Tibial artery (tissue), 4 donors: ENCODE data around the gene TMEM178A.
A peak's percentile ranks its signal among the peaks of the same experiment; 100 is the strongest.

Experiments
- DNase-seq, 2 donors: peaks; one replicate each; pipeline ENCODE4 v3.0.0-alpha.2; 2019
- H3K27ac ChIP-seq, 2 donors: fragments of 200-600 bp; sonication (generic) in 1 of 2; 1 replicate in 1 of 2; 2 replicates in 1 of 2; pipeline ENCODE4 v1.5.1; 2018 to 2019; ENCODE audit warnings: mild to moderate bottlenecking in 1 of 2
- H3K27me3 ChIP-seq, 2 donors: fragments of 200-600 bp; sonication (generic) in 1 of 2; one replicate each; pipeline versions ENCODE4 v1.5.1 to v1.6.0; 2016 to 2019
- H3K36me3 ChIP-seq, 3 donors: fragments of 200-600 bp; sonication (generic) in 2 of 3; one replicate each; pipeline ENCODE4 v1.5.1; 2016 to 2019; ENCODE audit warnings: mild to moderate bottlenecking in 2 of 3
- H3K4me1 ChIP-seq, 4 donors: fragments of 200-600 bp; sonication (generic) in 2 of 4; 1 replicate in 3 of 4; 2 replicates in 1 of 4; pipeline ENCODE4 v1.5.1; 2016 to 2019
- H3K4me3 ChIP-seq, 2 donors: fragments of 200-600 bp; sonication (generic) in 1 of 2; 1 replicate in 1 of 2; 2 replicates in 1 of 2; pipeline ENCODE4 v1.5.1; 2018 to 2019; ENCODE audit warnings: mild to moderate bottlenecking in 2 of 2
- H3K9me3 ChIP-seq, 3 donors: fragments of 200-600 bp; sonication (generic) in 1 of 3; one replicate each; pipeline ENCODE4 v1.5.1; 2016 to 2019
- CTCF ChIP-seq, 2 experiments: fragments of 200-600 bp in 1 of 2; fragments of 450-650 bp in 1 of 2; IDR thresholded peaks; one replicate each; pipeline ENCODE4 v1.5.1; 2017 to 2019; ENCODE audit warnings: antibody characterized with exemption in 2 of 2, mild to moderate bottlenecking in 1 of 2, moderate library complexity in 1 of 2
- intact Hi-C: fragments of 100-400 bp; cut with DNase I; formaldehyde crosslinking; loops from one replicate; pipeline ENCODE4 v1.15.0; 2023; ENCODE audit warnings: low total_unique reads

TMEM178A gene

DNA sequence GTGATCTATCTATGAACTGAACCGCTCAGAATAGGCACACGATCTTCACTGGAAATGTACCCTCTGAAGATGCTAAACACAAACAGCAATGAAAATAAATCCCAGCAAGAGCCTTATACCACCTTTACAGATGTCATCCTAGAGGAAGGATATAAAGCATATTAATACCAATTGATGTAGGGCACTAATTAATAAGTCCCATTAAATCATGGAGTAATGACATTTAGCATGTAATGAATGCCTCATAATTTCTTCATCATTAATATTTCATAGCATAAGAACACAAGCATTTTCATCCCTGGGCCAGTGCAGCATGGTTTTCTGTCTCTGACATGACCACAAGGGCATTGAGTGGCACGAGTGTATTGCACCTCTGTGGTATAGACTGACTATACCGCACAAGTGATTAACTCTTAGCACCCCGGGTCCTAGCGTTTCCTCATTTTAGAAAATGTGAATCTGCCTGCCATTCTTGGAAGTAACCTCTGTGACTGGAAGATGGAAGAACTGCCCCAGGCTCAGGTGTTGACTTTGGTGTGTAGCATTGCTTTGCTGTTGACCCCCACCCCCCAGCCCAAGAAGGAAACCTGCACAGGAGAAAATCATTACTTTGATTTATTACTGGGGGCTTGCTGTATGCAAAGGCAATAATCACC is 1.4 kb upstream of the TMEM178A start:
- peaks cover 0 to 33% (median 16%) of the 10 kb centered on the region in 4 donors for H3K4me1 ChIP-seq
- no peak for TF ChIP-seq CTCF (IDR thresholded peaks at IDR 0.05)
- no peak overlapping the region for H3K27ac ChIP-seq
- H3K27me3 ChIP-seq: no peaks in the 10 kb centered on the region
- no peak for DNase-seq
- H3K4me3 ChIP-seq: no peak overlapping the region
- intact Hi-C loops: no loop called here
- H3K36me3 ChIP-seq: no peaks in the 10 kb centered on the region
- H3K9me3 ChIP-seq: no peaks in the 10 kb centered on the region

GRCh38 chr2:39664888-39665591 is 677 bp upstream of the TMEM178A start:
- no peaks in the 10 kb centered on the region for H3K27me3 ChIP-seq
- H3K9me3 ChIP-seq: no peaks in the 10 kb centered on the region
- H3K4me1 ChIP-seq: peaks cover 0 to 33% (median 16%) of the 10 kb centered on the region in 4 donors
- DNase-seq: no peak
- intact Hi-C loops: no loop called here
- H3K27ac ChIP-seq: peak overlapping the region; percentile 48 to 56
- TF ChIP-seq CTCF (IDR thresholded peaks at IDR 0.05): no peak
- peak overlapping the region; percentile 56 to 82 for H3K4me3 ChIP-seq
- no peaks in the 10 kb centered on the region for H3K36me3 ChIP-seq

GRCh38 chr2:39666491-39667101 is 879 bp downstream of the TMEM178A start:
- intact Hi-C loops: no loop called here
- no peaks in the 10 kb centered on the region for H3K9me3 ChIP-seq
- no peaks in the 10 kb centered on the region for H3K27me3 ChIP-seq
- peak overlapping the region; percentile 41 to 56 for H3K27ac ChIP-seq
- TF ChIP-seq CTCF (IDR thresholded peaks at IDR 0.05): no peak
- H3K4me3 ChIP-seq: peak overlapping the region; percentile 56 to 82
- no peak for DNase-seq
- peaks cover 0 to 33% (median 16%) of the 10 kb centered on the region in 4 donors for H3K4me1 ChIP-seq
- H3K36me3 ChIP-seq: no peaks in the 10 kb centered on the region

- Histone ChIP-seq H3K9me3 (no peaks in the 10 kb centered on the region), H3K4me1 (peaks cover 0 to 33% (median 16%) of the 10 kb centered on the region in 4 donors), H3K27ac (peak overlapping the region in 1 of 2 donors; percentile 41), H3K4me3 (peak overlapping the region; percentile 56 to 82), H3K36me3 (no peaks in the 10 kb centered on the region), H3K27me3 (no peaks in the 10 kb centered on the region)
- TF ChIP-seq CTCF (IDR thresholded peaks at IDR 0.05): no peak
- DNase-seq: no peak
- intact Hi-C loops: no loop called here
Measured at GRCh38 chr2:39667104-39667885, 1.6 kb downstream of the TMEM178A start.

- no peaks in the 10 kb centered on the region for H3K36me3 ChIP-seq
- H3K9me3 ChIP-seq: no peaks in the 10 kb centered on the region
- no peak for DNase-seq
- peaks cover 0 to 33% (median 16%) of the 10 kb centered on the region in 4 donors for H3K4me1 ChIP-seq
- intact Hi-C loops: no loop called here
- no peak overlapping the region for H3K4me3 ChIP-seq
- H3K27me3 ChIP-seq: no peaks in the 10 kb centered on the region
- H3K27ac ChIP-seq: no peak overlapping the region
- TF ChIP-seq CTCF (IDR thresholded peaks at IDR 0.05): no peak
Measured at GRCh38 chr2:39667886-39668276, 2.2 kb downstream of the TMEM178A start.
